Peyer's patch (tissue), 4 donors: ENCODE measurements around the gene CACNG8.

Source experiments
- POLR2A ChIP-seq, 2 donors: fragments of 450-650 bp; IDR thresholded peaks; one replicate each; pipeline ENCODE4 v1.5.1; 2017; ENCODE audit warnings: antibody characterized with exemption in 2 of 2, mild to moderate bottlenecking in 2 of 2, moderate library complexity in 2 of 2
- TF ChIP-seq, protein P1 (sequence below), 6 experiments: fragments of 450-650 bp in 4 of 6; fragments of 200-600 bp in 2 of 6; sonication (generic) in 1 of 6; IDR thresholded peaks; one replicate each; pipeline ENCODE4 v1.5.1; 2017 to 2019; ENCODE audit warnings: antibody characterized with exemption in 6 of 6, mild to moderate bottlenecking in 3 of 6, moderate library complexity in 1 of 6

DNA sequence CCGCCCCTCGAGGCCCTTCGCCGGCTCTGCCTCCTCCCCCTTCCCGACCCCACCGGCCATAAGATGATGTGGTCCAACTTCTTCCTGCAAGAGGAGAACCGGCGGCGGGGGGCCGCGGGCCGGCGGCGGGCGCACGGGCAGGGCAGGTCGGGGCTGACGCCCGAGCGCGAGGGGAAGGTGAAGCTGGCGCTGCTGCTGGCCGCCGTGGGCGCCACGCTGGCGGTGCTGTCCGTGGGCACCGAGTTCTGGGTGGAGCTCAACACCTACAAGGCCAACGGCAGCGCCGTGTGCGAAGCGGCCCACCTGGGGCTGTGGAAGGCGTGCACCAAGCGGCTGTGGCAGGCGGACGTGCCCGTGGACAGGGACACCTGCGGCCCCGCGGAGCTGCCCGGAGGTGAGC is 30.1 kb downstream of the CACNG8 start:
- TF ChIP-seq, protein P1, sequence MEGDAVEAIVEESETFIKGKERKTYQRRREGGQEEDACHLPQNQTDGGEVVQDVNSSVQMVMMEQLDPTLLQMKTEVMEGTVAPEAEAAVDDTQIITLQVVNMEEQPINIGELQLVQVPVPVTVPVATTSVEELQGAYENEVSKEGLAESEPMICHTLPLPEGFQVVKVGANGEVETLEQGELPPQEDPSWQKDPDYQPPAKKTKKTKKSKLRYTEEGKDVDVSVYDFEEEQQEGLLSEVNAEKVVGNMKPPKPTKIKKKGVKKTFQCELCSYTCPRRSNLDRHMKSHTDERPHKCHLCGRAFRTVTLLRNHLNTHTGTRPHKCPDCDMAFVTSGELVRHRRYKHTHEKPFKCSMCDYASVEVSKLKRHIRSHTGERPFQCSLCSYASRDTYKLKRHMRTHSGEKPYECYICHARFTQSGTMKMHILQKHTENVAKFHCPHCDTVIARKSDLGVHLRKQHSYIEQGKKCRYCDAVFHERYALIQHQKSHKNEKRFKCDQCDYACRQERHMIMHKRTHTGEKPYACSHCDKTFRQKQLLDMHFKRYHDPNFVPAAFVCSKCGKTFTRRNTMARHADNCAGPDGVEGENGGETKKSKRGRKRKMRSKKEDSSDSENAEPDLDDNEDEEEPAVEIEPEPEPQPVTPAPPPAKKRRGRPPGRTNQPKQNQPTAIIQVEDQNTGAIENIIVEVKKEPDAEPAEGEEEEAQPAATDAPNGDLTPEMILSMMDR (IDR thresholded peaks at IDR 0.05) = no peak
- TF ChIP-seq POLR2A (IDR thresholded peaks at IDR 0.05) = no peak
